Peyer's patch (tissue), 4 donors: ENCODE measurements around the gene PRIMA1. TPM values are rescaled to one million over a fixed set of nuclear protein-coding genes. Genes with fewer than 3 reads are reported as not detected.

Experiments used
- DNase-seq, 3 donors: peaks; one replicate each; pipeline ENCODE4 v3.0.0-alpha.2; 2017 to 2019
- H3K27ac ChIP-seq, 4 donors: fragments of 200-600 bp; sonication (generic); one replicate each; pipeline ENCODE4 v1.5.1; 2016 to 2019
- H3K27me3 ChIP-seq, 2 donors: fragments of 200-600 bp; sonication (generic); one replicate each; pipeline ENCODE4 v1.5.1; 2019
- H3K36me3 ChIP-seq, 3 donors: fragments of 200-600 bp; sonication (generic); one replicate each; pipeline ENCODE4 v1.5.1; 2016 to 2019
- H3K4me1 ChIP-seq, 4 donors: fragments of 200-600 bp; sonication (generic); one replicate each; pipeline ENCODE4 v1.5.1; 2016 to 2019
- H3K4me3 ChIP-seq, 4 donors: fragments of 200-600 bp; sonication (generic); 1 replicate in 3 of 4; 2 replicates in 1 of 4; pipeline ENCODE4 v1.5.1; 2016 to 2019; ENCODE audit warnings: mild to moderate bottlenecking in 1 of 4
- H3K9me3 ChIP-seq, 4 donors: fragments of 200-600 bp; sonication (generic); one replicate each; pipeline ENCODE4 v1.5.1; 2016 to 2019; ENCODE audit warnings: mild to moderate bottlenecking in 1 of 4
- CTCF ChIP-seq, 6 experiments: fragments of 450-650 bp in 4 of 6; fragments of 200-600 bp in 2 of 6; sonication (generic) in 1 of 6; IDR thresholded peaks; one replicate each; pipeline ENCODE4 v1.5.1; 2017 to 2019; ENCODE audit warnings: antibody characterized with exemption in 6 of 6, mild to moderate bottlenecking in 3 of 6, moderate library complexity in 1 of 6
- POLR2A ChIP-seq, 2 donors: fragments of 450-650 bp; IDR thresholded peaks; one replicate each; pipeline ENCODE4 v1.5.1; 2017; ENCODE audit warnings: antibody characterized with exemption in 2 of 2, mild to moderate bottlenecking in 2 of 2, moderate library complexity in 2 of 2
- total RNA-seq, 4 donors: library from RNA; depleted of rRNA; stranded (reverse); fragments of >200 nt; gene quantifications; one replicate each; pipeline ENCODE4 v1.1.0, GENCODE V29; 2016

PRIMA1 gene
- total RNA-seq, 4 donors from 2014 or later: 1.2 to 5.1 (median 3.0) TPM

- no peaks in the 10 kb centered on the region for H3K27me3 ChIP-seq
These were observed 16.0 kb downstream of the PRIMA1 start for GRCh38 chr14:93772263-93772662.

GRCh38 chr14:93765970-93766369 lies 22.3 kb downstream of the PRIMA1 start:
- TF ChIP-seq POLR2A (IDR thresholded peaks at IDR 0.05): no peak
- no peak for TF ChIP-seq CTCF (IDR thresholded peaks at IDR 0.05)
- no peak overlapping the region for H3K4me3 ChIP-seq
- no peak for DNase-seq
- H3K4me1 ChIP-seq: peaks cover 0 to 18% (median 0%) of the 10 kb centered on the region in 4 donors
- peak overlapping the region in 1 of 4 donors; percentile 83 for H3K27ac ChIP-seq
- no peaks in the 10 kb centered on the region for H3K36me3 ChIP-seq
- H3K9me3 ChIP-seq: no peaks in the 10 kb centered on the region
- no peaks in the 10 kb centered on the region for H3K27me3 ChIP-seq

More at GRCh38 chr14:93772263-93772662, 16.0 kb downstream of the PRIMA1 start:
- peak overlapping the region in 1 of 4 donors; percentile 35 for H3K27ac ChIP-seq
- no peak overlapping the region for H3K4me3 ChIP-seq
- no peaks in the 10 kb centered on the region for H3K9me3 ChIP-seq
- no peak for TF ChIP-seq POLR2A (IDR thresholded peaks at IDR 0.05)
- TF ChIP-seq CTCF (IDR thresholded peaks at IDR 0.05): no peak
- no peak for DNase-seq
- H3K36me3 ChIP-seq: no peaks in the 10 kb centered on the region
- H3K4me1 ChIP-seq: no peaks in the 10 kb centered on the region

GRCh38 chr14:93765155-93765554 lies 23.1 kb downstream of the PRIMA1 start:
- Histone ChIP-seq H3K9me3 (no peaks in the 10 kb centered on the region), H3K27ac (peak overlapping the region in 2 of 4 donors; percentile 46 to 83), H3K27me3 (no peaks in the 10 kb centered on the region), H3K4me1 (peaks cover 0 to 18% (median 0%) of the 10 kb centered on the region in 4 donors), H3K36me3 (no peaks in the 10 kb centered on the region), H3K4me3 (no peak overlapping the region)
- no peak for DNase-seq
- TF ChIP-seq CTCF (IDR thresholded peaks at IDR 0.05) (no peak), POLR2A (IDR thresholded peaks at IDR 0.05) (no peak)

- no peak for DNase-seq
- H3K9me3 ChIP-seq: no peaks in the 10 kb centered on the region
- H3K36me3 ChIP-seq: no peaks in the 10 kb centered on the region
- H3K27me3 ChIP-seq: no peaks in the 10 kb centered on the region
- H3K4me3 ChIP-seq: no peak overlapping the region
- peaks cover 0 to 25% (median 0%) of the 10 kb centered on the region in 4 donors for H3K4me1 ChIP-seq
- TF ChIP-seq CTCF (IDR thresholded peaks at IDR 0.05) (no peak), POLR2A (IDR thresholded peaks at IDR 0.05) (no peak)
- H3K27ac ChIP-seq: peak overlapping the region in 3 of 4 donors; percentile 43 to 83 (median 49)
These were observed 24.1 kb downstream of the PRIMA1 start for GRCh38 chr14:93764211-93764659.

- Histone ChIP-seq H3K27ac (peak overlapping the region in 1 of 4 donors; percentile 83), H3K4me3 (no peak overlapping the region)
- DNase-seq: peak in 1 of 3 donors; percentile 17
These were observed 28.5 kb downstream of the PRIMA1 start for GRCh38 chr14:93759719-93760307.

More at GRCh38 chr14:93759719-93760307, 28.5 kb downstream of the PRIMA1 start:
- TF ChIP-seq POLR2A (IDR thresholded peaks at IDR 0.05): no peak
- TF ChIP-seq CTCF (IDR thresholded peaks at IDR 0.05): no peak
- Histone ChIP-seq H3K36me3 (no peaks in the 10 kb centered on the region), H3K27me3 (no peaks in the 10 kb centered on the region), H3K4me1 (peaks cover 0 to 21% (median 0%) of the 10 kb centered on the region in 4 donors), H3K9me3 (no peaks in the 10 kb centered on the region)
